B cell (primary cell): Measurements from ENCODE around the gene PPP1R11. TPM values are rescaled to one million over a fixed set of nuclear protein-coding genes. Genes with fewer than 3 reads are reported as not detected.

Source experiments
- ATAC-seq: fragments of 200-7000 bp; cut with Tn5 transposase; one replicate; pipeline ENCODE4 v1.10.0; 2021; ENCODE audit warnings: low read depth, mild to moderate bottlenecking, moderate number of reproducible peaks, moderate library complexity
- CTCF ChIA-PET: fragments of 350-600 bp; sonication (Branson Sonifier 250); formaldehyde crosslinking; loops from one replicate; lab custom pipeline; 2021; ENCODE audit warnings: antibody characterized with exemption, inconsistent platforms; lab: Charles Lee
- POLR2A ChIA-PET: fragments of 350-600 bp; sonication (Branson Sonifier 250); formaldehyde crosslinking; loops from one replicate; lab custom pipeline; 2021; ENCODE audit warnings: antibody characterized with exemption; lab: Charles Lee
- DNase-seq: peaks from one replicate; pipeline ENCODE4 v3.0.0; 2013
- H2AFZ ChIP-seq: 2 replicates; pipeline ENCODE4 v1.6.1; 2012; ENCODE audit warnings: mild to moderate bottlenecking, low read depth, low read length; ENCODE audit not compliant: insufficient read depth, poor library complexity, severe bottlenecking
- H3K27ac ChIP-seq, 2 donors: 1 replicate in 1 of 2; 2 replicates in 1 of 2; pipeline ENCODE4 v1.5.1; 2012 to 2013; ENCODE audit warnings: low read length in 2 of 2, mild to moderate bottlenecking in 2 of 2, moderate library complexity in 1 of 2
- H3K27me3 ChIP-seq, 4 experiments: fragments of 200-600 bp in 1 of 4; sonication (generic) in 1 of 4; replicated peaks in 1 of 4; 1 replicate in 2 of 4; 2 replicates in 2 of 4; pipeline versions ENCODE4 v1.6.1 to v1.7.0; 2013 to 2016; ENCODE audit warnings: low read length in 3 of 4, mild to moderate bottlenecking in 2 of 4, mixed read lengths in 1 of 4, moderate library complexity in 1 of 4; ENCODE audit not compliant: insufficient read depth in 4 of 4, control insufficient read depth in 3 of 4; ENCODE audit errors: control extremely low read depth in 1 of 4
- H3K36me3 ChIP-seq, 2 experiments: replicated peaks in 1 of 2; 1 replicate in 1 of 2; 2 replicates in 1 of 2; pipeline versions ENCODE4 v1.6.1 to v1.7.1; 2013; ENCODE audit warnings: low read length in 1 of 2; ENCODE audit not compliant: insufficient read depth in 2 of 2, control insufficient read depth in 1 of 2; ENCODE audit errors: control extremely low read depth in 1 of 2, extremely low read depth in 1 of 2
- H3K4me1 ChIP-seq, 2 donors: fragments of 200-600 bp in 1 of 2; sonication (generic) in 1 of 2; 1 replicate in 1 of 2; 2 replicates in 1 of 2; pipeline versions ENCODE4 v1.5.1 to v1.6.1; 2013 to 2017; ENCODE audit warnings: low read length in 2 of 2; ENCODE audit not compliant: control insufficient read depth in 2 of 2, insufficient read depth in 2 of 2
- H3K4me2 ChIP-seq: replicated peaks from 2 replicates; pipeline ENCODE3; 2012; ENCODE audit warnings: mild to moderate bottlenecking, low read depth, low read length; ENCODE audit not compliant: poor library complexity, severe bottlenecking
- H3K4me3 ChIP-seq, 5 experiments: fragments of 200-600 bp in 1 of 5; sonication (generic) in 1 of 5; 1 replicate in 3 of 5; 2 replicates in 2 of 5; pipeline versions ENCODE4 v1.5.1 to v1.7.0; 2011 to 2016; ENCODE audit warnings: low read length in 4 of 5, mild to moderate bottlenecking in 4 of 5, low read depth in 2 of 5, control low read depth in 1 of 5, moderate library complexity in 1 of 5; ENCODE audit not compliant: insufficient read depth in 1 of 5; ENCODE audit errors: control extremely low read depth in 1 of 5, extremely low read depth in 1 of 5
- H3K79me2 ChIP-seq: fragments of 200-600 bp; sonication (generic); one replicate; pipeline ENCODE4 v1.6.0; 2016; ENCODE audit warnings: low read length; ENCODE audit not compliant: control insufficient read depth, insufficient read depth
- H3K9ac ChIP-seq: fragments of 200-600 bp; sonication (generic); 2 replicates; pipeline ENCODE4 v1.6.1; 2017; ENCODE audit warnings: mild to moderate bottlenecking, low read length, moderate library complexity
- H3K9me3 ChIP-seq, 3 donors: one replicate each; pipeline versions ENCODE4 v1.6.1 to v1.7.1; 2013; ENCODE audit warnings: low read length in 2 of 3; ENCODE audit not compliant: control insufficient read depth in 2 of 3, insufficient read depth in 1 of 3; ENCODE audit errors: control extremely low read depth in 1 of 3
- H4K20me1 ChIP-seq: 2 replicates; pipeline ENCODE4 v1.6.0; 2012; ENCODE audit warnings: mild to moderate bottlenecking, low read length; ENCODE audit not compliant: insufficient read depth, control insufficient read depth, poor library complexity, severe bottlenecking
- H3K27ac Mint-ChIP-seq: one replicate; pipeline ENCODE4 v1.8.0; 2021; ENCODE audit warnings: mixed read lengths
- H3K27me3 Mint-ChIP-seq: one replicate; pipeline ENCODE4 v1.8.0; 2021; ENCODE audit warnings: mixed read lengths
- H3K4me1 Mint-ChIP-seq: one replicate; pipeline ENCODE4 v1.8.0; 2021; ENCODE audit warnings: mixed read lengths
- H3K4me3 Mint-ChIP-seq: one replicate; pipeline ENCODE4 v1.8.0; 2021; ENCODE audit warnings: mixed read lengths
- H3K9me3 Mint-ChIP-seq: one replicate; pipeline ENCODE4 v1.8.0; 2022; ENCODE audit warnings: mixed read lengths; ENCODE audit not compliant: insufficient read depth
- EZH2 ChIP-seq: IDR thresholded peaks from 2 replicates; pipeline ENCODE4 v1.6.1; 2012; ENCODE audit warnings: borderline replicate concordance, low read depth, mild to moderate bottlenecking, moderate library complexity, low read length; ENCODE audit not compliant: insufficient read depth, poor library complexity, severe bottlenecking
- WGBS: methylation state at CpG from one replicate; pipeline ENCODE4 v1.1.5; 2013; ENCODE audit warnings: missing lambda C conversion rate; ENCODE audit not compliant: insufficient coverage; 5-methylcytosine and 5-hydroxymethylcytosine counted together
- intact Hi-C: fragments of 100-400 bp; cut with micrococcal nuclease; formaldehyde crosslinking; loops from one replicate; pipeline ENCODE4 v1.10.0; 2022
- polyA plus RNA-seq: library from polyadenylated mRNA; depleted of rRNA; stranded (reverse); fragments of >200 nt; gene quantifications from 2 replicates; pipeline ENCODE4 v1.2.3, GENCODE V29; 2012
- total RNA-seq, 2 donors: library from RNA; stranded (reverse); fragments of 120-200 nt in 1 of 2; gene quantifications; 1 replicate in 1 of 2; 2 replicates in 1 of 2; pipeline versions ENCODE4 v1.2.3 to v1.2.4, GENCODE V29; 2013 to 2022
- TF ChIP-seq, protein P1 (sequence below): fragments of 200-600 bp; IDR thresholded peaks from one replicate; pipeline ENCODE4 v1.8.0; 2022; ENCODE audit warnings: antibody characterized with exemption, mild to moderate bottlenecking

The PPP1R11 gene
- total and polyA plus RNA-seq, 2 donors (not counting 1 experiment from before 2014, with no cell fraction given): 44.8 to 47.8 TPM

DNA sequence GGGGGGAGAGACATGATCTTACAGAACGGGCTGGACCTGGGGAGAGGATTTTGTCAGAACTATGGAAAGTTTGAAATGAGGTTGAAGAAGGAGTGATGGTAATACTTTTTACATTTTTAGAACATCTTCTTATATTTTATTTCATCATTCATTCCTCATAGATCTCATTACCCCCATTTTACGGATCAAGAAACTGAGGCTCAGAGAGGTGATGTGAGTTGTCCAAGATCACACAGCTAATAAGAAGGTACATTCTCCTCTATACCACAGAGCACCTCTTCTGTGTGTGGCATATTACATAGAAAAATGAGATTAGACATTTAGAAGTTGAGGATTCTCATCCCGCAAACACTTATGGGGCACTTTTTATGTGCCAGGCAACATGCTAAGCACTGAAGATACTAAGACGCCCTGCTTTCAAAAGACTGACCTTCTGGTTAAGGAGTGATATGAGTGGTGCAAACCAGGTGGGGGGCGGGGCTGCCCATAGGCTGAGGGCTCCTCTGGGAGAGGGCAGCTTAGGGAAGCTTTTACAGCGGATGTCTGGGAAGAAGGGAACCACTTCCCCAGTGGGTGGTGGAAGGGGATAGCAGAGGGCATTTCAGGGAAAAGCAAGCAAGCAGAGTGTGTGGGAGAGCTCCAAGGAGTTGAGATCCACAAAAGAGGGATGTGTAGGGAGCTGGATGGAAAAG lies 26.0 kb downstream of the PPP1R11 start:
- H2AFZ ChIP-seq: no peak overlapping the region
- no peaks in the 10 kb centered on the region for H4K20me1 ChIP-seq
- no peak for TF ChIP-seq EZH2
- TF ChIP-seq, protein P1, sequence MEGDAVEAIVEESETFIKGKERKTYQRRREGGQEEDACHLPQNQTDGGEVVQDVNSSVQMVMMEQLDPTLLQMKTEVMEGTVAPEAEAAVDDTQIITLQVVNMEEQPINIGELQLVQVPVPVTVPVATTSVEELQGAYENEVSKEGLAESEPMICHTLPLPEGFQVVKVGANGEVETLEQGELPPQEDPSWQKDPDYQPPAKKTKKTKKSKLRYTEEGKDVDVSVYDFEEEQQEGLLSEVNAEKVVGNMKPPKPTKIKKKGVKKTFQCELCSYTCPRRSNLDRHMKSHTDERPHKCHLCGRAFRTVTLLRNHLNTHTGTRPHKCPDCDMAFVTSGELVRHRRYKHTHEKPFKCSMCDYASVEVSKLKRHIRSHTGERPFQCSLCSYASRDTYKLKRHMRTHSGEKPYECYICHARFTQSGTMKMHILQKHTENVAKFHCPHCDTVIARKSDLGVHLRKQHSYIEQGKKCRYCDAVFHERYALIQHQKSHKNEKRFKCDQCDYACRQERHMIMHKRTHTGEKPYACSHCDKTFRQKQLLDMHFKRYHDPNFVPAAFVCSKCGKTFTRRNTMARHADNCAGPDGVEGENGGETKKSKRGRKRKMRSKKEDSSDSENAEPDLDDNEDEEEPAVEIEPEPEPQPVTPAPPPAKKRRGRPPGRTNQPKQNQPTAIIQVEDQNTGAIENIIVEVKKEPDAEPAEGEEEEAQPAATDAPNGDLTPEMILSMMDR: no peak
- WGBS: 74% methylated on average over 4 of the region's 6 CpGs
- H3K27ac ChIP-seq: no peak overlapping the region
- Mint-ChIP-seq H3K4me1 (peaks cover 3% of the 10 kb centered on the region), H3K27me3 (peaks cover 82% of the 10 kb centered on the region), H3K9me3 (no peaks in the 10 kb centered on the region), H3K4me3 (no peak overlapping the region), H3K27ac (no peak overlapping the region)
- peaks cover 0 to 68% (median 40%) of the 10 kb centered on the region in 4 experiments for H3K27me3 ChIP-seq
- no peak overlapping the region for H3K4me2 ChIP-seq
- no peaks in the 10 kb centered on the region for H3K9me3 ChIP-seq
- ATAC-seq (no peak), DNase-seq (no peak)
- ChIA-PET CTCF (no interaction called here), POLR2A (no interaction called here)
- intact Hi-C loops: no loop called here
- H3K36me3 ChIP-seq: no peaks in the 10 kb centered on the region
- no peak overlapping the region for H3K4me3 ChIP-seq
- no peaks in the 10 kb centered on the region for H3K79me2 ChIP-seq
- H3K9ac ChIP-seq: no peak overlapping the region
- peaks cover 3 to 6% of the 10 kb centered on the region in 2 donors for H3K4me1 ChIP-seq

DNA sequence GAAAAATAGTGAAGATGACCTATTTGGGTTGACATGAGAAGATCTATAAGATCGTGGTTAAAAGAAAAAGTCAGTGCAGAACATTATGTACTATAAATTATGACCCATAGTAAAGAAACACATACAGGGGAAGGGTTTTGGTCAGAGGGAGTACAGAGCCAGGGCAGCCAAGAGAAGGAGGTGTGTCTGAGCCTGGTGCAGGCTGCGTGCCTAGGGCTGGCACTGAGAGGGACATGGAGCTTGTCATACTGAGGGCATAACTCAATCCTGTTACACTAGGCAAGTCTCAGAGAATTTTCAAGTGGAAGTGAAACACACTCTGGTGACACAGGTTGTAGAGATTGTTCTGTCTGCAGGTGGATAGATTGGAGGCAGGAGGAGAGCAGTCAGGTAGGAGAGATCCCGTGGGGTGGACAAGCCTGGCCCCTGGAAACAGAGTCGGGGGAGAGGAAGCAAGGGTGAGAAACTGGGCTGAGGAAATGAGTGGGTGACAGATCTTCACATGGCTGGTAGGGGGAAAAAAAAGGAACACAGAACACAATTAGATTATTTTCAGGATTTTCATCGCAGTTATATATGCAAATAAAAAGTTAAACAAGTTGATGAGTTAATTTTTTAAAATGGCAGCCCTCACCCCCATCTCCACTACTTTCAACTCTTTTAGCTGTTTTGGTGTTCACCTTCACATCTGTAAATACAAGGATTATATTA lies 27.1 kb downstream of the PPP1R11 start:
- no peak overlapping the region for H3K4me3 Mint-ChIP-seq
- 39% methylated on average over 3 of the region's 5 CpGs for WGBS

More for the DNA sequence above, 27.1 kb downstream of the PPP1R11 start:
- ChIA-PET CTCF (interaction anchor here (1.0 to 1.9 kb wide), 3 partner anchors 9 to 37 kb away, joined by 3 to 6 read pairs (median 3); no protein-coding TSS in a partner anchor), POLR2A (no interaction called here)
- Histone ChIP-seq H3K27me3 (peaks cover 0 to 70% (median 44%) of the 10 kb centered on the region in 4 experiments), H3K27ac (no peak overlapping the region), H3K4me3 (no peak overlapping the region), H3K9me3 (no peaks in the 10 kb centered on the region), H3K9ac (no peak overlapping the region), H3K36me3 (no peaks in the 10 kb centered on the region), H3K79me2 (no peaks in the 10 kb centered on the region), H3K4me2 (no peak overlapping the region), H2AFZ (no peak overlapping the region), H3K4me1 (peaks cover 4 to 7% of the 10 kb centered on the region in 2 donors), H4K20me1 (no peaks in the 10 kb centered on the region)
- Mint-ChIP-seq H3K27ac (no peak overlapping the region), H3K9me3 (no peaks in the 10 kb centered on the region), H3K27me3 (peaks cover 86% of the 10 kb centered on the region), H3K4me1 (peaks cover 4% of the 10 kb centered on the region)
- ATAC-seq (no peak), DNase-seq (no peak)
- TF ChIP-seq, protein P1: no peak
- TF ChIP-seq EZH2: no peak
- intact Hi-C loops: no loop called here
